CD1c-positive myeloid dendritic cell (primary cell): Measurements from ENCODE around the gene TMEM63B.
A peak's percentile ranks its signal among the peaks of the same experiment; 100 is the strongest.
"Not testable (repeated sequence)": the region's sequence is repeated elsewhere in the genome, so short reads cannot be mapped to it uniquely, and the experiment has no call there.

Experiments used
- DNase-seq: peaks from one replicate; pipeline ENCODE4 v3.0.0-alpha.2; 2016; ENCODE audit errors: extremely low spot score

Gene TMEM63B

DNA sequence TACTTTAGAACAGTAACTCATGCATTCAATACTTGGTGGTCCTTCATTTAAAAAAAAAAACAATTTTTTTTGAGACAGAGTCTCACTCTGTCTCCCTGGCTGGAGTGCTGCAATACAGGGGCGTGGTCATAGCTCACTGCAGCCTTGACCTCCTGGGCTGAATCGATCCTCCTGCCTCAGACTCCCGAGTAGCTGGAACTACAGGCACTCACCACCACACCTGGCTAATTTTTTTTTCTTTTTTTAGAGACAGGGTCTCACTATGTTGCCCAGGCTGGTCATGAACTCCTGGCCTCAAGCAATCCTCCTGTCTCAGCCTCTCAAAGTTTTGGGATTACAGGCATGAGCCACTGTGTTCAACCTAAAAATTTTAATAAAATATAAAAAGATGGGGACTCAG, 17.2 kb downstream of the TMEM63B start:
- not testable (repeated sequence) for DNase-seq

DNA sequence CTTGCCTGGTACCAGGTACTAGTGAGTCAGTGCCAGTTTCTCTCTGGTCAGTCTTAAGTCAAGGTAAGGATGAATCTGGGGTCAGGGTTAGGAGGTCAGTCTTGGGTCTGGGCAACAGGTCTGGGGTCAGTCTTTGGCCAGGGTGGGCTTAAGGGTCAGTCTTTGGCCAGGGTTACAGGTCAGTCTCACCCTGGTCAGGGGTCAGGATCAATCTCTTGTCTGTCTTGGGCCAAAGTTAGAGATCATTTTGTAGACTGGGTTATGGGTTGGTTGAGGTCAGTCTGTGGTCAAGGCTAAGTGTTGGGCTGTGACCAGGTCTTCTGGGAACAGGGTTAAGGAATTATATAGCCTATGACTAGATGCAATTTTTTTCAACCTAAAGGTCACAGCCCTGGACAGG, 18.5 kb downstream of the TMEM63B start:
- DNase-seq = no peak

DNA sequence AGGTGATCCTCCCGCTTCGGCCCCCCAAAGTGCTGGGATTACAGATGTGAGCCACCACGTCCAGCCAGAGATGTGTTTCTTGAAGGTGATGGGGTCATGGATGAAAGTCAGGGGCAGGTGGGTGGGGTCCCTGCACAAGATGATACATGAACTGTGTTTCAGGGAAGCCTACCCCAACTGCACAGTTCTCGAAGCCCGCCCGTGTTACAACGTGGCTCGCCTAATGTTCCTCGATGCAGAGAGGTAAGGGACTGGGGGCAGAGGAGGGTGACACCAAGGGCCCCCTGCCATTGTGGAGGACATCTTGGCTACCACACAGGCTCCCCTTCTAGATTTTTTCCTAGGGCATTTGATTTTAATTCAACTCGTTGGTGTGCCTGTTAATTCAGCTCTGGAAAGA, 19.3 kb downstream of the TMEM63B start:
- no peak for DNase-seq

DNA sequence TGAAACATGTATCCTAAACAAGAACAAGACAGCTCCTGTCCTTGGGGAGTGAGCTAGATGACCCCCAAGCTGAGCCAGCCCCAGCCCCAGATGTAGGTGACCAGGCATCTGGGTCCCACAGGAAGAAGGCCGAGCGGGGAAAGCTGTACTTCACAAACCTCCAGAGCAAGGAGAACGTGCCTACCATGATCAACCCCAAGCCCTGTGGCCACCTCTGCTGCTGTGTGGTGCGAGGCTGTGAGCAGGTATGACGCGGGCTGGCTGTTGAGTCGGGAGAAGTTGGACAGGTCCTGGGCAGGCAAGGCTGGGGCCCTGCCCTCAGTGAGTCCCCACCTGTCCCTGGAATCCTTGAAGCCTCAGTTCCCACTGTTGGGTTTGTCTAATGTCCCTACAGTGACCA, 19.9 kb downstream of the TMEM63B start:
- DNase-seq = no peak

DNA sequence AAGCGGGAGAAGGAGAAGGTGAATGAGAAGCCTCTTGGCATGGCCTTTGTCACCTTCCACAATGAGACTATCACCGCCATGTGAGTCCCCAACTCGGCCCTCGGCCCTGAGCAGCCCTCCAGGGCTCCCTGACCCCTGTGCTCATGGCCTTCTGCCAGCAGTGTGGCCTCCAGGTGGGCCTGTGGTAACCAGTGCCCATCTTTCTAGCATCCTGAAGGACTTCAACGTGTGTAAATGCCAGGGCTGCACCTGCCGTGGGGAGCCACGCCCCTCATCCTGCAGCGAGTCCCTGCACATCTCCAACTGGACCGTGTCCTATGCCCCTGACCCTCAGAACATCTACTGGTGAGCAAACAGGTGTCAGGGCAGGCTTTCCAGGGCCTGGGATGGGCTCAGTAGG, 21.0 kb downstream of the TMEM63B start:
- DNase-seq = no peak

DNA sequence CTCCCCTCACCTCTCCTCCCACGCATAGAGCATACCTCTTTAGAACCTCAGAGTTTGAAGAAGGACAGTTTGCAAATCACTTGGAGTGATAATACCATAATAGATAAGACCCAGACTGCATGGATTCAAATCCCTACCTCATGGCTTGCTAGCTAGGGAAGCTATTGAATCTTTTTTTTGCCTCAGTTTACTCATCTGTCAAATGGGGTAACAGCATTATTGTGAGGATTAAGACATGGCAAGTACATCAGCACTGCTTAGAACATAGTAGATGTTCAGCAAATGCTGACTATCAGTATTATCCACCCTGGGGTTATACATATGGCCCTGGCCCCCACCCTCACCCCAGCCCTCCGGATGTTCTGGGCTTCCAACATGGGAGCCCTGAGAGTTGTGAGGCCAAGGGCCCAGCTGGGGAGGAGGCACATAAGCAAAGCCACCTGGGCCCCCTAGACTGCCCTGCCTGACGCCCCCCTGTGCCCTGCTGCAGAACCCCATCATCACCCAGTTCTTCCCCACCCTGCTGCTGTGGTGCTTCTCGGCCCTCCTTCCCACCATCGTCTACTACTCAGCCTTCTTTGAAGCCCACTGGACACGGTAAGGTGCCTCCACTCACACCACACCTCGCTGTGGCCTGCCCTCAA, 22.1 kb downstream of the TMEM63B start:
- no peak for DNase-seq

DNA sequence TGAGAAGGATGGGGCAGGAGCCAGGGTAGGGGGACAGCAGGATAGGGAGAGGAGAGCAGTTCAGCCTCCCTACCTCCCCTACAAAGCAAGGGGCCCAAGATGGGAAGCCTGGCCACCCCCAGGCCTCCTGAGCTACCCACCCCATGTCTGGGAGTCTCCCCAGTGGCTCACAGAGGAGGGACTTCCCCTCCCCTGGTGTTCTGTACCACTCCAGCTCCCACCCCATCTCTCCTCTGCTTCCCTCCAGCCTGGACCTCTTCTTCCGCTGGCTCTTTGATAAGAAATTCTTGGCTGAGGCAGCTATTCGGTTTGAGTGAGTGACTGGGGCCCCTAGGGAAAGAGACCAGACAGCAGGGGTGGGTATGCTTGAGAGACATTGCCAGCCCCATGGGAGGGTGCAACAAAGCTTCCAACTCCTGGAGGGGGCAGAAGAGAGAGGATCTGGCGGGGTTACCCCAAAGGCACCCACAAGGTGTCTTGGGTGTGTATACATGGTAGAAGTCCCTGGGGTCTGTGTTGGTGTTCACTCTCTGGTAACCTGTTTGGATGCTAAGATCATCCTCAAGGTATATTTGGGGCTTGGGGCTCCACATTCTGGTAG, 23.1 kb downstream of the TMEM63B start:
- DNase-seq = no peak

DNA sequence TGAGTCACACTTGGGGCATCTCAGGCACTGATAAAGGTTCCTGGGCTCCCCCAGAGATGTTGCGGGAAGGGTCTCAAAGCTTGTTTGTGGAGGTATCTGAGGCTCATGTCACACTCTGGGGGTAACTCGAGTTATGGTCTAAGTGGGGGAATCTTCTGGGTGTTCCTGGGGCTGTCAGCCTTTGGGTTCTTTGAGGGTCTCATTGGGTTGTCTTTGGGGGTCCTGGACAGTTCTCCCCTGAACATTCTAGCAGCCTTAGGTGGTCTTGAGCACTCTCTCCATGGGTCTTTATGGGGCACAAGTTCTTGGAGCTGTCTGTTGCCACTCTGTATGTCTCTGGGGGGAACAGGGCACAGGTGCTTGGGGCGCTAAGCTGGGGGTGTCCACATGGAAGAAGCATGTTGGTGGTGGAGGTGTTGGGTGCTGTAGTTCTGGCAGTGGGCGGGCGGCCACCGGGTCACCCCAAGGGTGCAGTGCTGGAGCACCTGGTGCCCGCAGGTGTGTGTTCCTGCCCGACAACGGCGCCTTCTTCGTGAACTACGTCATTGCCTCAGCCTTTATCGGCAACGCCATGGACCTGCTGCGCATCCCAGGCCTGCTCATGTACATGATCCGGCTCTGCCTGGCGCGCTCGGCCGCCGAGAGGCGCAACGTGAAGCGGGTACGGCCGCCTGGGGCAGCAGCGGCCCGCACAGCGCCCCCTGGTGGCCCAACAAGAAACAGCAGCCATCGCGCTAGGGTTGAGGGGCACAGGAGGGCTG, 24.2 kb downstream of the TMEM63B start:
- peak; percentile 80 for DNase-seq

DNA sequence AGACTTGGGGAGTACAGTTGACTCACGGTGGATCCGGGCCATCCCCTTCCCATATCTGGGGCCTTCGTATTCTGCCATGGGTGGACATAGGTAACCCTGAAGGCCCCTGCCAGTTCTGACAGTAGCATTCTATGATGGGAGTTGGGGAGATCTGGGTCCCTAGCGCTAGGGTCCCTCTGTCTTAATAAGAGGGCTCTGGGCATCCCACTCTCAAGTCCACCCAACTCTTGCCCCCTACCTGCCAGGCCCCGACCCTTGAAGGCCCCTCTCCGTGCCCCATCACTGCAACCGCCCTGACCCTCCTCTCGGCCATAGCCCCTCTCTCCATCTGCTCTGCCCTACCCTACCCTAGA, 24.7 kb downstream of the TMEM63B start:
- DNase-seq = no peak

DNA sequence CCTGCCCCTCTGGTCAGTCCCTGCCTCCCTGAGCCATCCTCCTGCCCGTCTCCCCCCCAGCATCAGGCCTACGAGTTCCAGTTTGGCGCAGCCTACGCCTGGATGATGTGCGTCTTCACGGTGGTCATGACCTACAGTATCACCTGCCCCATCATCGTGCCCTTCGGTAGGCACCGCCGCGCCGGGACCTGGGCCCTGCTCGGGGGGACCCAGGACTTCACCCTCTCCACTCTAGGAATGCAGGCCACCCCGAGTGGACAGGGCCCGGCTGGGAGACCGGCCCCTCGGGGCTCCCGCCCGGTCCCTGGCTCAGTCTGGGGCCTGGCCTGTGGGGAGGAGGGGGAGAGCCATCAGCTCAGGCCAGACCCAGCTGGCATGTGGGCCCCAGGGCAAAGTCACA, 25.2 kb downstream of the TMEM63B start:
- DNase-seq = no peak

DNA sequence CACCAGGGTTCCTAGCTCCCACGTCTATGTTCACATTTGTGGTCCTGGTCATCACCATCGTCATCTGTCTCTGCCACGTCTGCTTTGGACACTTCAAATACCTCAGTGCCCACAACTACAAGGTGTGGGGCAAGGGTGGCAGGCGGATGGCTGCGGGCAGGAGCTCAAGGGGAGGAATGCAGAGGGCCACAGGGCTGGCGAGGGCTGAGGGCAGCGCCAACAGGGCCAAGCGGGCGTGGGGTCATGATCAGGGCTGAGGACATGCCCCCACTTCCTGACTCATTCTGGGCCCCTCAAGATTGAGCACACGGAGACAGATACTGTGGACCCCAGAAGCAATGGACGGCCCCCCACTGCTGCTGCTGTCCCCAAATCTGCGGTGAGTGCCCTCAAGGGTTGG, 26.7 kb downstream of the TMEM63B start:
- DNase-seq = no peak

DNA sequence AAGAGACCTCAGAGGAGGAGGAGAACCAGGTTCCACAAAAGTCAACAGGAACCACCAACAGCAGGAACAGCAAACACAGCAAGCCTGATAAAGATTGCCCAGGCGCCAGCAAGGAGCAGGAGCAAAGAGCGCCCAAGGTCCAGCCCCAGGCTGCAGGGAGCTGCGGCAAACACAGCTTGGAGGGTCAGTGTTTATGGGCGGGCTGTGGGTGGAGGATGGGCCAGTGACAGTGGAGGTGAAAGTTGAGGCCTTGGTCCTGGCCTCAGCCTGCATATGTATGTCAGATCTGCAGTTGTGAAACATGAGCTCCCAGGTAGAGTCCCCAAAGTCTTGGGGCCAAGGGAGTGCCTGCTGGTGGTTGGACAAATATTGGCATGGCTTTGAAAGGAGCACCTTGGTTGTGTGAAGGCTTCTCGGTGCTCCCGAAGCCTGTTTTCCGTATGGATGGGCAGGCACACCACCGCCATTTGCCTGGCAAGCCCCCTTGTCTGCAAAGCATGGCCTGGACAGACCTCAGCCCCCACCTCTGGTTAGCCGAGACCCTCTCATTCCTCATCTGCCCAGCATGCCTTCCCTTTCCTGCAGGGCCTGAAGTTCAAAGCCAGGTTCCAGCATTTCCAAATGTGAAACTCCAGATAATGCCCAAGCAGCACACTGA, 29.3 kb downstream of the TMEM63B start:
- DNase-seq = no peak

DNA sequence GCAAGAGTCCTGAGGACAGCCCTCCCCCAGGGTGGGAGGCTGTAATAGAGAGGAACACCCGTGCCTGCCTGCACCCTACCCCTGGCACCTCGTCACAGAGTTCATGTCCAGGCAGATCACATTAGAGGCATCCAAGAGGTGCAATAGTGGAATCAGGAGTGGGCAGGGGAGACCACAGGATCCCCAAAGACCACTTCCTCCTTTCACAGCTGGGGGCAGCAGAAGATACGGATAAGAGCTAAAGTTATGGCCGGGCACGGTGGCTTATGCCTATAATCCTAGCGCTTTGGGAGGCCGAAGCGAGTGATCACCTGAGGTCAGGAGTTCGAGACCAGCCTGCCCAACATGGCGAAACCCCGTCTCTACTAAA, 29.8 kb downstream of the TMEM63B start:
- no peak for DNase-seq

DNA sequence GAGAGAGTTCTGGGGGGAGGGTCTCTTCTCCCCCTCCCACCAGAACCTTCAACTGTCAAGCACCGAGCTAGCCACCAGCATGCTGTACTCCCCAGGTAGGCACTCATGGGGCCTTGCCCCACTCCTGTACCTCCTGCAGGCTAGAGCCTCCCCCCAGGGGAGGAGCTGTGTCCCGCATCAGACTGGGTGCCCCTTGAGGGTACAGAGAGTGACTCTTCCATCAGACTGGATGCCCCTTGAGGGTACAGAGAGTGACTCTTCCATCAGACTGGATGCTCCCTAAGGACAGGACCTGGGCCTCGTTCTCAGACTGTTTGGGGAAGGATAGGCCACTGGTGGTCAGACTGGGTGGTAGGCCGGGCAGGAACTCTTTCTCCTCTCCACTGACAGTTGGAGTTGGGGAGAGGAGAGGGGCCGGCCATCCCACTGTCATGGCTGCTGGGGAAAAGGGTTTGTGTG, 31.4 kb downstream of the TMEM63B start, which contains the start of gene CAPN11:
CAPN11 (plus strand) TSS at position 51 of the 459 bp plus-strand sequence; CDS start at position 80, 29 bp downstream.
- DNase-seq = no peak

DNA sequence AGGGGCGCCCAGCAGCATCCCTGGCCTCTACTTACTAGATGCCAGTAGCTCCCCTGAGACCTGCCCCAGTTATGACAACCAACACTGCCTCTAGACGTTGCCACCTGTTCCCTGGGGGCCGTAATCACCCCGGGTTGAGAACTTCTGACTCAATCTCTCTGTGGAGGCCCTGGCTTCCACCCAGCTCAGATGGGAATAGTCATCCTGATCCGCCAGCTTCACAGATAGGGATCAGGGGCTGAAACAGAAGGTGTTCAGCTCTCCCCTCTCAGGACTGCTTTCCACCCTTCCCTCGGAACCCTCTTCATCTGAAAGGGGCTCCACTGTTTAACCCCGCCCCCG, 34.6 kb downstream of the TMEM63B start:
- DNase-seq = no peak

DNA sequence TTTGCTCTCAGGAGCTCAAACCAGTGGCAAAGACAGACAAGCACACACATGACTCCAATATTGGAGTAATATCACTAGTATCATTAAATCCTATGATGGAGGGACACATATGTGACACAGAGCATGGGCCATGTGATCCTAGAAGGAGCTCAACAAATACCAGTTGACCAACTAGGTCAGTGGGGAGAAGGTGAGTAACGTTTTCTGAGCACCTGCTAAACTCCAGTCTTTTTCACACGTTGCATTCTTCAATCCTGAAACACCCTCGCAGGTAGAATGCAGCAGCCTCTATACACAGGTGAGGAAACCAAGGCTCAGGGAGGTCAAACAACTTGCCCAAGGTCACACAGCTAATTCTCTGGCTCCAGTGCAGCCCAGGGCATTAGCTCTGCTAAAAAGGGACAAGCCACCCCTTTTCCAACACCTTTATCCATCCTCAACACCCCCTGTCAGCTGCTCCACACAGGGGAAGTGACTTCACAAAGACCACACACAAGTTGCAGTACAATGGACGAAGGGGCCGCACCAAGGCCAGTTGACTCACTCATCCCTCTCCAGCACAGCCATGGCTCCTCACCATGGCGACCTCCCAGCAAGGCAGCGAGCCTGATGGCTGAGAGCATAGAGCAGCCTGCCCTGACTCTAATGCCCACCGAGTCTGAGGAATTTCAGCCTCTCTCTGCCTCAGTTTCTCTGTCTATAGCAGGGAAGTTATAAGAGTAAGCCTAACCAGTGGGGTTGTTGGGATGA, 35.7 kb downstream of the TMEM63B start:
- DNase-seq = no peak

DNA sequence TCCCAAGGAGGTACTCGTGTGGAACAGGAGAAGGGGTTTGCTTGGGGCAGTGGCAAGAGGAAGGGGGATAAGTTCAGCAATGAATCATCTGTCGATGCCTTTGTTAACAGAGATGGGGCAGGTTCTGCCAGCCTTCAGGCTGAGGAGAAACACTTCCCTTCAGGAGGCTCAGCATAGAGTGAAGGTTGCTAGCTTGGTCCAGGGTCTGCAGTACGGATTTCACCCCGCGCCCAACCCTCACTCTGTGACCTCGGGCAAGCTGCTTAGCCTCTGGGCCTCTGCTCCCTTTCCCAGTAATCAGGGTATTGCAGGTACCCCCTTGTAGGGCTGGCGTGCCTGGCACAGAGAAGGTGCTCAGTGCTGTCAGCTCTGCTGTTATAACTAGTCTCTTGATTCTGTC, 38.8 kb downstream of the TMEM63B start:
- no peak for DNase-seq

DNA sequence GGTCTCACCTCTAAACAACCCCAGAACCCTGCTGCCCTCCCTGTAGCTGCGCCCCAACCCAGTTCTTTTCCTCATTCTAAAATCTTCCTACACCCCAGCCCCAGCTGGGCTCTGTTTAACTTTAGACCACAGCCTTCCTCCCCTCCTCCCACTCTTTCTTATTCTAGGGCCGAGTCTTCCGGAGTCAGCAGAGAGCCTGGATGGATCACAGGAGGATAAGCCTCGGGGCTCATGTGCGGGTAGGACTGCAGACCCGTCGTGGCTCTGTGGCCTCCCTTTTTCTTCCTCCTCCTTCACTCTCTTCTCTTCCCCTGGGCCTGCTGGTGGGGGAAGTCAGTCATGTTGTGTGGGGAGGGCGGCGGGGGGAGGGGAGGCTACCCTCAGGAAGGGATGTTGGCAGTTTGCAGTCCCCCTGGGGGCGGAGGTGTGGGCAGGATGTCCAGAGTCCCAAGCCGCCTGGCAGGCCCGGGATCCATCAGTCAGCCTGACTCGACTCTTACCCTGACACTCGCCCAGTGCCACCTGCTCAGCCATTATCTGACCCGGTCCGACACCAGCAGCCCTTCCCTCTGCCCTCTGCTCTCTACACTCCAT, 39.3 kb downstream of the TMEM63B start:
- DNase-seq = peak; percentile 8

DNA sequence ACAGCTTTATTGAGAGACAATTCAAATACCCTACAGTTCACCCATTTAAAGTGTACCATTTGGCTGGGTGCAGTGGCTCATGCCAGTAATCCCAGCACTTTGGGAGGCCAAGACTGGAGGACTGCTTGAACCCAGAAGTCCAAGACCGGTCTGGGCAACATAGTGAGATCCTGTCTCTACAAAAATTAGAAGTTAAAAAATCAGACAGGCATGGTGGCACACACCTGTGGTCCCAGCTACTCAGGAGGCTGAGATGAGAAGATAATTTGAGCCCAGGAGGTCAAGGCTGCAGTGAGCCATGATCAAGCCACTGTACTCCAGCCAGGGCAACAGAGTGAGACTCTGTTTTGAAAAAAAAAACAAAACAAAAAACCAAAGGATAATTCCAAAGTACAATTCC, 40.2 kb downstream of the TMEM63B start:
- no peak for DNase-seq

DNA sequence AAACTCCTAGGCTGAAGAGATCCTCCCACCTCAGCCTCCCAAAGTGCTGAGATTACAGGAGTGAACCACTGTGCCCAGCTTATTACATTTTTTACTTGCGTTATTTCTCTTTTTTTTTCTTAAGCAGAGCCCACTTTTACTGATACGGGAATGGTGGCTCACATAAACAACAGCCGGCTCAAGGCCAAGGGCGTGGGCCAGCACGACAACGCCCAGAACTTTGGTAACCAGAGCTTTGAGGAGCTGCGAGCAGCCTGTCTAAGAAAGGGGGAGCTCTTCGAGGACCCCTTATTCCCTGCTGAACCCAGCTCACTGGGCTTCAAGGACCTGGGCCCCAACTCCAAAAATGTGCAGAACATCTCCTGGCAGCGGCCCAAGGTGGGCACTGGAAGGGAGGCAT, 41.8 kb downstream of the TMEM63B start:
- DNase-seq = no peak

DNA sequence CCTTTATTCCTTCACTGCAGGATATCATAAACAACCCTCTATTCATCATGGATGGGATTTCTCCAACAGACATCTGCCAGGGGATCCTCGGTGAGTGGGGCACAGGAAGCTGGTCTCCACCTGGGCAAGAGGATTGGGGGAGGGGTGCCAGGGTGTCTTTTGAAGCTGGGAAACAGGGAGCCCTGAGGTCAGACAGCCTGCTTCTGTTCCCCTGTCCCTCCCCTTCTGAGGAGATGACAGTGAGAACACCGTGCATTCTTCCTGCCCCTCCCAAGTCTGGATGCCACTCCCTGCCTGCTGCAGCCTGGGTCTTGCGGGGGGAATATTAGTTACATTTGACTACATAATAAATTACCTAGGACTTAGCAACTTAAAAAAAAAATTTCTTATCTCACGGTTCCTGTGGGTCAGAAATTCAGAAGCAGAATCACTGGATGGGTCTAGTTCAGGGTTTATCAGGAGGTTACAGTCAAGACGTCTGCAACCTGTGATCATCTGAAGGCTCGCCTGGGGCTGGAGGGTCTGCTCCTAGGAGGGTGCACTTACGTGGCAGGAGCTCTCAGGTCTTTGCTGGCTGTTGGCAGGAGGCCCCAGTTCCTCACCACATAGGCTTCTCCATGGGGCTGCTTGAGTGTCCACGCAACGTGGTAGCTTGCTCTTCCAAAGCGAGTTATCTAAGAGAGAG, 42.7 kb downstream of the TMEM63B start:
- DNase-seq = no peak
